HG02623 (cell line): Measurements from ENCODE around the gene DYNLRB2.

Experiments
- ATAC-seq: cut with Tn5 transposase; IDR thresholded peaks from one replicate; pipeline ENCODE4 v1.9.1; 2021; ENCODE audit warnings: moderate library complexity; ENCODE audit not compliant: unreplicated experiment

The DYNLRB2 gene

GRCh38 chr16:80547145-80547544, 6.4 kb downstream of the DYNLRB2 start:
- no peak for ATAC-seq

- no peak for ATAC-seq
Measured at GRCh38 chr16:80552277-80552676, 11.5 kb downstream of the DYNLRB2 start.

- ATAC-seq = no peak
Measured at GRCh38 chr16:80554033-80554432, 13.2 kb downstream of the DYNLRB2 start.

GRCh38 chr16:80556481-80556880, 15.7 kb downstream of the DYNLRB2 start:
- no peak for ATAC-seq

GRCh38 chr16:80557037-80557436, 16.2 kb downstream of the DYNLRB2 start:
- ATAC-seq = no peak

- no peak for ATAC-seq
Measured at GRCh38 chr16:80559369-80559768, 18.6 kb downstream of the DYNLRB2 start.

- no peak for ATAC-seq
Measured at GRCh38 chr16:80563066-80563465, 22.3 kb downstream of the DYNLRB2 start.

- ATAC-seq = no peak
Measured at GRCh38 chr16:80564394-80564793, 23.6 kb downstream of the DYNLRB2 start.

GRCh38 chr16:80569440-80570105, 28.8 kb downstream of the DYNLRB2 start:
- no peak for ATAC-seq

- no peak for ATAC-seq
Measured at GRCh38 chr16:80570106-80570478, 29.3 kb downstream of the DYNLRB2 start.

- ATAC-seq = no peak
Measured at GRCh38 chr16:80573700-80574120, 32.9 kb downstream of the DYNLRB2 start.

GRCh38 chr16:80576343-80576912, 35.6 kb downstream of the DYNLRB2 start:
- ATAC-seq = no peak

GRCh38 chr16:80577485-80578280, 36.9 kb downstream of the DYNLRB2 start:
- no peak for ATAC-seq

- peak; percentile 80 for ATAC-seq
Measured at GRCh38 chr16:80580109-80580832, 39.5 kb downstream of the DYNLRB2 start.

GRCh38 chr16:80583466-80583865, 42.7 kb downstream of the DYNLRB2 start:
- no peak for ATAC-seq

GRCh38 chr16:80585764-80586163, 45.0 kb downstream of the DYNLRB2 start:
- no peak for ATAC-seq

- ATAC-seq = no peak
Measured at GRCh38 chr16:80586476-80586875, 45.7 kb downstream of the DYNLRB2 start.

GRCh38 chr16:80587071-80587470, 46.3 kb downstream of the DYNLRB2 start:
- no peak for ATAC-seq

GRCh38 chr16:80591071-80591915, 50.5 kb downstream of the DYNLRB2 start:
- no peak for ATAC-seq

GRCh38 chr16:80592273-80592672, 51.5 kb downstream of the DYNLRB2 start:
- ATAC-seq = no peak

GRCh38 chr16:80594756-80595155, 54.0 kb downstream of the DYNLRB2 start:
- no peak for ATAC-seq
